Upper lobe of left lung (tissue), 4 donors: Measurements from ENCODE around the gene PWWP2A.

Experiments
- EP300 ChIP-seq, 4 donors: sonication (generic); formaldehyde crosslinking; IDR thresholded peaks; one replicate each; pipeline ENCODE4 v1.5.1; 2017; ENCODE audit warnings: antibody characterized with exemption in 4 of 4, control low read depth in 2 of 4
- TF ChIP-seq, protein P1 (sequence below), 6 experiments: fragments of 450-650 bp in 4 of 6; fragments of 200-600 bp in 2 of 6; sonication (generic) in 2 of 6; IDR thresholded peaks; one replicate each; pipeline ENCODE4 v1.5.1; 2016 to 2019; ENCODE audit warnings: antibody characterized with exemption in 6 of 6

DNA sequence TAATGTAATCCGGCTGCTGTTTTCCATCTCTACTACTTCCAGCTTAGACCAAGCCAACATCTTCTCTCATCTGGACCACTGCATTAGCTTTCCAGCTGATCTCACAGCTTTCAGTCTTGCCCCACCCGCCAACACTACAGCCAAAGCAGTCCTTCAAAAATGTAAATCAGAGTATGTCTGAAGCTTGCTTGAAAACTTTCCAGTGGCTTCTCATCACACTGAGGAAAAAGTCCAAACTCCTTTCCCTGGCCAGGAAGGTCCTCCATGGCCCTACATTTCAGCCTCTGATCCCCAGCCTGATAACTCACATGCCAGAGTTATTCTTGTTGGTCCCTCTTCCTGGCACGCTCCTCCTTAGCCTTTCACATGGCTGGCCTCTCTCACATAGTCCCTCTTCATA, 71.8 kb downstream of the PWWP2A start:
- no peak for TF ChIP-seq EP300 (IDR thresholded peaks at IDR 0.05)
- TF ChIP-seq, protein P1, sequence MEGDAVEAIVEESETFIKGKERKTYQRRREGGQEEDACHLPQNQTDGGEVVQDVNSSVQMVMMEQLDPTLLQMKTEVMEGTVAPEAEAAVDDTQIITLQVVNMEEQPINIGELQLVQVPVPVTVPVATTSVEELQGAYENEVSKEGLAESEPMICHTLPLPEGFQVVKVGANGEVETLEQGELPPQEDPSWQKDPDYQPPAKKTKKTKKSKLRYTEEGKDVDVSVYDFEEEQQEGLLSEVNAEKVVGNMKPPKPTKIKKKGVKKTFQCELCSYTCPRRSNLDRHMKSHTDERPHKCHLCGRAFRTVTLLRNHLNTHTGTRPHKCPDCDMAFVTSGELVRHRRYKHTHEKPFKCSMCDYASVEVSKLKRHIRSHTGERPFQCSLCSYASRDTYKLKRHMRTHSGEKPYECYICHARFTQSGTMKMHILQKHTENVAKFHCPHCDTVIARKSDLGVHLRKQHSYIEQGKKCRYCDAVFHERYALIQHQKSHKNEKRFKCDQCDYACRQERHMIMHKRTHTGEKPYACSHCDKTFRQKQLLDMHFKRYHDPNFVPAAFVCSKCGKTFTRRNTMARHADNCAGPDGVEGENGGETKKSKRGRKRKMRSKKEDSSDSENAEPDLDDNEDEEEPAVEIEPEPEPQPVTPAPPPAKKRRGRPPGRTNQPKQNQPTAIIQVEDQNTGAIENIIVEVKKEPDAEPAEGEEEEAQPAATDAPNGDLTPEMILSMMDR (IDR thresholded peaks at IDR 0.05) = no peak
